GM21447 (cell line): ENCODE data around the gene CWC27.
"Not testable (repeated sequence)": the region's sequence is repeated elsewhere in the genome, so short reads cannot be mapped to it uniquely, and the experiment has no call there.

ENCODE experiments used
- ATAC-seq: cut with Tn5 transposase; IDR thresholded peaks from one replicate; pipeline ENCODE4 v1.9.1; 2021; ENCODE audit not compliant: unreplicated experiment

The CWC27 gene

DNA sequence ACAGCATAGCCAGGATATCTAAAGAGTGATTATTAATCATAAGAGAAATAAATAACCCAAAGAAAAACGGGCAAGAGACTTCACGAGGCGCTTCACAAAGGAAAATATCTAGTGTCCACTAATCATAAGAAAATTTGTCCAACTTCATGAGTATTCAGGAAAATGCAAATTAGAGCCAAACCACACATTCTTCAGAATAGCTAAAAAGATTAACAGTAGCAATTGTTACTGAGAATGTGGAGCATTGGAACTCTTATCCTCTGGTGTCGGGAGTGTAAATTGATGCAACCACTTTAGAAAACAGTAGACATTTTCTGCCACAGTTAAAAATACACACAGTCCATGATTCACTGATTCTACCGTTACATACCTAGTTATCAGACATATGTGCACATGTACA lies 145.7 kb downstream of the CWC27 start:
- ATAC-seq = no peak

DNA sequence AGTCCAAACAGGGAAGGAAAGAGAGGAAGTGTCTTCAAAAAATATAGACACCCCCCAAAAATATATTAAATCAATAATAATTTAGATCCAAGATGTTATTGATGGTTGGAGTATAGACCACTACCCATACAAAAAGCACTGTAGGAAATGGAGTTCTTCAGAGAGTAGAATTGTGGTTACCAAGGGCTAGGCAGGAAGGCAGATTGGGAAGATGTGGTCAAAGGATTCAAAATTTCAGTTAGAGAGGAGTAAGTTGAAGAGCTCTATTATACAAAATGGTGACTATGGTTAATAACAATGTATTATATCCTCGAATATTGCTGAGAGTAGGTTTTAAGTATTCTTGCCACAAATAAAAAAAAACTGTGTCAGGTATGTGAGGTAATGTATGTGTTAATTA lies 149.4 kb downstream of the CWC27 start:
- ATAC-seq = no peak

DNA sequence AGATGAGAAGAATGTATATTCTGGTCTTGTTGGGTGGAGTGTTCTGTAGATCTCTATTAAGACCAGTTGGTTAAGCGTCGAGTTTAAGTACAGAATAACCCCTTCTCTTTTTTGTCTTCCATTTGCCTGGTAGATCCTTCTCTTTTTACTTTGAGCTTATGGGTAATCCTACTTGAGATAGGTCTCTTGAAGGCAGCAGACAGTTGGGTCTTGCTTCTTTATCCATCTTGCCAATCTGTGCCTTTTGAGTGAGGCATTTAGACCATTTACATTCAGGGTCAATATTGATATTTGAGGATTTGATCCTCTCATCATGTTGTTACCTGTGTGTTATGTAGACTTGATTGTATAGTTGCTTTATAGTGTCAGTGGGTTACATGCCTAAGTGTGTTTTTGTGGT lies 152.7 kb downstream of the CWC27 start:
- no peak for ATAC-seq

DNA sequence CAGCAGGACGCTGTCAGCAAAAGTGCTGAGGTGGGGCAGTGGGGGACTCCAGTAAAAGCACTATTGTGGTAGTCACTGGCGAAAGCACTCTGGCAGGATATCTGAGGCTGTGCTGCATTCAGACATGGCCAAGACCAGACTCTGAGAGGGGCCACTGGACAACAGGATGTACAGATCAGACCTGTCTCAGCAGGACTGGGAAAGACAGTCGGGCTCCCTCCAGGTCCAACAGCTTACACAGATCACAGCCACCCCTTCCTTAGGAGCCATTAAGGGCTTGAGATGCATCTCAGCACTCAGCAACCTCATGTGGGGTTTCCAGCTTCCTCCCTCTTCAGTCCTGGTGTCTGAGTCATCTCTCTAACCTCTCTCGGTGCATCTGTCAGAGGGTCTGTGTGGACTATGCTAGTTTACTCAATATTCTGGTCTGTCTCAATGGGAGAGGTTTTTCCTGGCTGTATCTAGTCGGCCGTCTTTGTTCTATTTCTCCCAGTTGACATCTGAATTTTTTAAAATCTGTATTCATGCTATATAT lies 154.5 kb downstream of the CWC27 start:
- ATAC-seq = no peak

DNA sequence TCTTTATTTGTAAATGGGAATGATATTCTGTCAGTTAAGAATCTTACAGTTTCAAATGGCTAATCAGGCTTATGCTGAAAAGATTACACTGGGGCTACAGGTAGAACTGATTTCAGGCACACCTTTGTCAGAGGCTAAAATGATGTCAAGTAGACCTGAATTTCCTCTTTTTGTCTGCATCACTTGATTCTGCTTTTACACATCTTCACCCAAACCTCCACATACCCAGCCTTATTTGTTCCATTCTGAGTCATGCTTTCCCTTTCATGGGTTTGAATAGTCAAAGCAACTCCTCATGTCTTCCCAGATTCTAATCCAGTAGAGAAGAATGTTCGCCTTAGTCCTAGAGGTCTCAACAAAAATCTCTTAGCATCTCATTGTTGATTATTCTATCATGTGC lies 156.4 kb downstream of the CWC27 start:
- no peak for ATAC-seq

DNA sequence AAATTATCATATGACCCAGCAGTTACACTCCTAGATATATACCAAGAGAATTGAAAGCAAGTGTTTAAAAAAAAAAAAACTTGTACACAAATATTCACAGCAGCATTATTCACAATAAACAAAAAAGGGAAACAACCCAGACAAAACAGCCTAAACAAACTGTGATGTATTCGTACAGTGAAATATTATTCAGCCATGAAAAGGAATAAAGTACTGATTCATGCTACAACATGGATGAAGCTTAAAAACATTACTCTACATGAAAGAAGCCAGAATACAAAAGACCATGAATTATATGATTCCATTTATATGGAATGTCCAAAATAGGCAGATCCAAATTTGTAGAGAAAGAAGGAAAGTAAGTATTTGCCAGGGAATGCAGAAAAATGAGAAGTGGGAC lies 161.1 kb downstream of the CWC27 start:
- ATAC-seq = no peak

DNA sequence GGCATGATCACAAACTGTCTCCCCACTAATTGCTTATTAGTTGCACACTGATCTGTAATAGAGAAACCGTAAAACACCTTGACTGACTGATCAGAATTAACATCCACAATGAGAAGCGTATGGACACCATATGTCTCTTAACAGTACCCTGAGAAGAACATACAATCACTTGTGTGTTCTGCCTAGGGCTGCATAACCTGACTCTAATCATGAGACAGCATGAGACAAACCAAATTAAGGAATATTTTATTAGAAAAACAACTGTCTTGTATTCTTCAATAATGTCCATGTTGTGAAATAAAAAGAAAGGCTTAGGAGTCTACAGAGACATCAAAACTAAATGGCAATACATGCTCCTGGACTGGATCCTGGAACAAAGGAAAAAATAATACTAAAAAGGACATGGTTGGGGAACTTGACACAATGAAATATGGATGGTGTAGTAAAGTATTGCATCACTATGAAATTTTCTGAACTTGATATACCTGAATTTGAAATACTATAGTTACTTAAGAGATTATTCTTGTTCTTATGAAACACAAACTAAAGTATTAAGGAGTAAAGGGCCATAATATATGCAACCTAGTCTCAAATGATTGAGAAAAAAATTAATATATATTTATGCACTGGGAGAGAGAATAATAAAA lies 162.1 kb downstream of the CWC27 start:
- no peak for ATAC-seq

DNA sequence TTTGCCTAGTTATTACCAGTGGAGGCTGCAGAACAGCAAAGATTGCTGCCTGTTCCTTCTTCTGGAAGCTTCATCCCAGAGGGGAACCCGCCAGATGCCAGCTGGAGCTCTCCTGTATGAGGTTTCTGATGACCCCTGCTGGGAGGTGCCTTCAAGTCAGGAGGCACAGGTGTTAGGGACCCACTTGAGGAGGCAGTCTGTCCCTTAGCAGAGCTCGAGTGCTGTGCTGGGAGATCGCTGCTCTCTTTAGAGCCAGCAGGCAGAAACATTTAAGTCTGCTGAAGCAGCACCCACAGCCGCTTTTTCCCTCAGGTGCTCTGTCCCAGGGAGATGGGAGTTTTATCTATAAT lies 170.7 kb downstream of the CWC27 start:
- ATAC-seq = not testable (repeated sequence)

DNA sequence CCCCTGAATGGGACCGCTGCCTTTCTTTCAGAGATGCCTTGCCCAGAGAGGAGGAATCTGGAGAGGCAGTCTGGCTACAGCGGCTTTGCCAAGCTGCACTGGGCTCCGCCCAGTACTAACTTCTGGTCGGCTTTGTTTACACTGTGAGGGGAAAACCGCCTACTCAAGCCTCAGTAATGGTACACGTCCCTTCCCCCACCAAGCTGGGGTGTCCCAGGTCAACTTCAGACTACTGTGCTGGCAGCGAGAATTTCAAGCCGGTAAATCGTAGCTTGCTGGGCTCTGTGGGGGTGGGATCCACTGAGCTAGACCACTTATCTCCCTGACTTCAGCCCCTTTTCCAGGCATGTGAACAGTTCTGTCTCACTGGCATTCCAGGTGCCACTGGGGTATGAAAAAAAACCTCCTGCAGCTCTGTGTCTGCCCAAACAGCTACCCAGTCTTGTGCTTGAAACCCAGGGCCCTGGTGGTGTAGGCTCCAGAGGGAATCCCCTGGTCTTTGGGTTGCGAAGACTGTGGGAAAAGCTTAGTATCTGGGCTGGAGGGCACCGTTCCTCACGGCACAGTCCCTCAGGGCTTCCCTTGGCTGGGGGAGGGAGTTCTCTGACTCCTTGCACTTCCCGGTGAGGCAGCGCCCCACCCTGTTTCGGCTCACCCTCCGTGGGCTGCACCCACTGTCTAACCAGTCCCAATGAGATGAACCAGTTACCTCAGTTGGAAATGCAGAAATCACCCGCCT lies 171.2 kb downstream of the CWC27 start:
- no peak for ATAC-seq

DNA sequence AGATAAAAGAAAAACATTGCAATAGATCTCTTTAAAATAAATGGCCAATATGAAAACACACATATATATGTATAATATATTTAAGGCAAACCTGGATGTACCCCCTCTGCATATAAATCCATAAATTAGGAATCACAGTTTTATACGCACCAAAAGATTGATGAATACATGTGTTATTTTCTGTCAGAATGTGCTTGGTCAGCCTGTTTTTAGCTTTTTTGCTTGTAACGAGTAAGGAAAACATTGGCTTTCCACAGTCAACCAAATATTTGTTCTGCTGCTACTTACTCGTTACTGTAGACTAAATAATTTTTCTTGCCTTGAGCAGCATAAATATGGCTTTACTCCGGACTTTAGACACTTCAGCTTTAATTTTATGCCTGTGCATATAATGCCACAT lies 173.7 kb downstream of the CWC27 start:
- no peak for ATAC-seq

DNA sequence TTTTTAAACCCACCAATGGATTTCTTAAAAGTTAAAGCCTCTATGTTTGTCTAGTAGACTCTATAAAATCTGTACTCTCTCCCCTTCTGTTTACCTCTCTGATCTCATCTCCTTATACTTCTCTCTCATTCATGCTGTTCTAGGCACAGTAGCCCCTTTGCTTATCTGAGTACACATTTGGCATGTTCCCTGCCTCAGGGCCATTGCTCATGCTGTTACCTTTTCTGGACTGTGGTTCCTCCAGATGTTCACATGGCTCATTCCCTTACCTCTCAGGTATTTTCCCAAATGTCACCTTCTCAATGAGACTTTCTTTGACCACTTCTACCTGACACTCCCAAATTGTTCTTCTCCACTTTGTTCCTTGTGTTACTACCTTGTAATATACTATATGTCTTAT lies 176.1 kb downstream of the CWC27 start:
- ATAC-seq = no peak

DNA sequence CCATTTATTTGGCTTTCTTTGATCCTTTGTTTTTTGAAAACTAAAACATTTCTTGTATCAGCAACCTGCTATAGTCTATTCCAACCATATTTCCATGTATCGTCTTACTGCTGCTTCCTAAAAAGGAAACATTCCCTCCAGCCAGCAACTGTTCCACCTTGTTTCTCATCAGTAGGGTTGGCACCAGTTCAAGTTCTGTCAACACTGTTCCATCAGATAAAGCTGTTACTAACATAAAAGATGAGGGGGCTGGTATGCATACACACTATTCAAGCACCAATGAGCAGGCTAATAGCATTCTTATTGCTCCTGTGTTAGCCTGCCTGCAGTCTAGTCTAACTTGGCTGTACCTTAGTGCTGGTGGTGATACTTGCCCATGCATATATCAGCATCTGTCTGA lies 178.3 kb downstream of the CWC27 start:
- no peak for ATAC-seq

DNA sequence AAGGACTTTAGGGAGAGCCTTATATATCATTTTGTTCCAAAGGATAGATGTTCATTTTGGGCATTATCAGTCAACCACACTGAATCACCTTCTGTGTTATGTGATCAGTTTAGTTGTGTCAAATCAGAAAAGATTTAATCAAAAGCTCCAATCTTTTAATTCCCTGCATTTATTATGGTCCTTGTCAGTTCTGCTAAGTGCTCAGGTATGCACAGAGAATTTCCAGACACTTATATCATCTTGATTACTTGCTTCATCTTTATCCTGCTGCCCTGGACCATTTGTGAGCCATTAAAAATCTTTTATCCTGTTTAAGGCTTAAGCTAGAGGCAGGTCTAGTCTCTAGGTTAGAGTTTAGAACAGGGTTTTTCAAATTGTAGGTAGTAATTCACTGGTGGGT lies 179.1 kb downstream of the CWC27 start:
- no peak for ATAC-seq

DNA sequence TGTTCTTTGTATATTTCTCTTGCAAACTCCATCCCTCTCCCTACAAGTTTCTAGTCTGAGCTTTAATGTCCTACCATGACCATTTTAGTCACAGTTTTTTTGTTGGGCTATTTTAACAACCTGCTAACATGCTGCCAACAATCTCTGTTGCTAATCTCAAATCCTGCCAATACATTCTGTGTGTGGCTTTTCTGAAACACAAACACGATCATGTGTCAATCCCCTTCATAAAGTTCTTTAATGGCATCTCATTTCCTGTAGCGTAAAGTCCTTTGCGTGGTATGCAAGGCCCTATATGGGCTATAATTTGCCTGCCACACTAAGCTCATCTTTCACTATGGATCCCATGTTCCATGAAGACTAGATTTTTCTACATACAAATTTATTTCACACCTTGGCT lies 180.6 kb downstream of the CWC27 start:
- no peak for ATAC-seq

DNA sequence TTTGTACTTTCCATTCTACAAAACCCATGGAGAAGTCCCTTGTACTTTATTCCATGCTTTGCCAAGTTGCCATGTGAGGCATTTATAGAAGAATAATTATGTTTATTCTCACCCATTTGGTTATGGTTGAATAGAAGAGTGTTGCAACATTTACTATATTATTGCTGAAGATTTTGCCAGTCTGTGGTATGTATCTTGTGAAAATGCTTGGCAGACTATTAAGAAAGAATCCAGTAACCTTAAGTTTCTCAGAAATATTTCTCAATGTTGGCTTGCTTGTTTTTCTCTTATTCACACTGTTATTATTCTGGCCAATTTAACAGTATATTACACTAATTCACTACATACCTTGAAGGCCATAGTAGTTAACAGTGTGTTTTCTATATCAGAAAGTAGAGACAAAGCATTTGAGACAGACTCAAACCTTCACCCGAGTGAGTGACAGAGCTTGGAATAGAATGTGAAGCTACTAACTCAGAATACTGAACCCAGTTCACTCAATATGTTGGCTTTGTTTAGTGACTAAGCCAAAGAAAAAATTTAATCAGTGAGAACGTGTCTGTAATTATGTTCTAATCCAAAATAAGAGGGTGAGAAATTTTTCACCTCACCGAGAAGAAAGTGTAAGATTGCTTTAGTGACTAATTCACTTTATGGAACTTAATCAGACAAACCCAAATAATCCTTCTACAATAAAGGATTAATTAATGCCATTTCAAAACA lies 184.4 kb downstream of the CWC27 start:
- no peak for ATAC-seq

DNA sequence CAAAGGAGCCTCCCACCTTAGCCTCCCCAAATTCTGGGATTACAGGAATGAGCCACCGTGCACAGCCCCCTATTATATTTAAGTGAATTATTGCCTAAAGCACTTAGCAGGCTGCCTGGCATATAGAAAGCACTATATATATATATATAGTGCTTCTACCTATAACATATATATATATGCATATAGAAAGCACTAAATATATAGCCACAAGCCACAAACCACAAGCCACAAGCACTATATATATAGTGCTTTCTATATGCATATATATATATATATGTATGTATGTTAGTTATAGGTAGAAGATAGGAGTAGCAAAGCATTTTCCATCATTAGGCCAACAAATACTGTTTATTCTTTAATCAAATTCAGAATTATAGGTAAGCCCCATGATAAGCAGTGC lies 185.8 kb downstream of the CWC27 start:
- ATAC-seq = no peak

DNA sequence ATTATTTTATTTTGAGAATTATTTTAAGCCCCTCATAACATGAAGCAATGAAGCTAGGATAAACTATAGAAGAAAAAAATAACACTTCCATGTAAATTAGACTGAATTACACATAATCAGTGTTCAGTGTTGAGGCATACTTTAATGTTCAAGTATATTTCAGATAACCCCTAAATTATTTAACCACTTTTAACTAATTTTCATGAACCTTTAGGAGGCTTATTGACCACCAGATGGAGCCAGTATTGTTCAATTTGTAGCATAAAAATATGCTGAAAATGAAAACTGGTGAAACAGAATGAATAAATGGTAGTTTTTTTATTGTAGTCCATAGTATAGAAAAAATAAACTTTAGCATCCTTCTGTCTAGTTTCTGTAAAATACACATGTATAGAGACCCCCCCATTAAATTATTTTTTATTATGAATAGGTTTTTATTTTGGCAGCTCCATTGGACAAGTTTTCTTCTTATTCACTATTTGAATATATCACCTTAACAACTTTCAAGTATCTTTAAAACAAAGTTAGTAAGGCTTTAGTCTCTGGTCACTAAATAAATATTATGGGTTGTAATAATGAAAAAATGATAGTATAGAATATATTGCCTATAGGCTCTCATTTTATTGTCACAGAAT lies 190.1 kb downstream of the CWC27 start:
- no peak for ATAC-seq

DNA sequence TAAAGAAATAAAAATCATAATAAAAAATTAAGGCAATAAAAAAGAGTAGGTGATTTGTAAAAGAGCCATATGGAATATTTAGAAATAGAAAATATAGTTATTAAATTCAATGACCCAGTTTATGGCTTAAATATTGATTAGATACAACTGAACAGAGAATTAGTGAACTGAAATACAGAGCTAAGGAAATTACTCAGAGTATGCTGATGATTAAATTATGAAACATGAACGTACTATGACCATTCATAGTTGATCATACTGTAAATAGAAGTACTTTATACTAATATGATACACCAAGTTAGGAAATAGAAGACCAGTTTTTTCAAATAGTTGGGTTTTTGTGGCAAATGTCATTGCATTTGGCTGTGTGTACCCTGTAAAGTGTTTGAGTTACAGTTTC lies 194.5 kb downstream of the CWC27 start:
- ATAC-seq = no peak

DNA sequence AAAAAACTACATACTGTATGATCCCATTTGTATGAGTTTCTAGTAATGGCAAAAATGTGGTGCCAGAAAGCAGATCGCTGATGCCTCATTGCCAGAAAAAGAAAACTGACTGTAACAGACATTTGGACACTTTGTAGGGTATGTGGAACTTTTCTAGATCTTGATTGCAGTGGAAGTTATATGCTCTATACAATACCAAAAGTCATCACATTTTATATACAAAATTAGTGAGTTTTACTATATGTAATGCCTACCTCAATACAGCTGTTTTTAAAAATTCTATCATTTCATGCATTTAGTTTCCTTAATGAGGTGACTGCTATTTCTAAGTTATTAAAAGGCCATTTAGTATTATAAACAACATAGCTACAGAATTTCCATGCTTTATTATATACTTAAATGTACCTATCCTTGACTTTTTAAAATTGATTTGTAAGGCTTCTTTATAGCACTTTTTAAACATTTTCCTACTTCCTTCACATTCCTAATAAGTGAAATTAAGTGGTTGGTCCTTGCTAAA lies 199.9 kb downstream of the CWC27 start:
- no peak for ATAC-seq

DNA sequence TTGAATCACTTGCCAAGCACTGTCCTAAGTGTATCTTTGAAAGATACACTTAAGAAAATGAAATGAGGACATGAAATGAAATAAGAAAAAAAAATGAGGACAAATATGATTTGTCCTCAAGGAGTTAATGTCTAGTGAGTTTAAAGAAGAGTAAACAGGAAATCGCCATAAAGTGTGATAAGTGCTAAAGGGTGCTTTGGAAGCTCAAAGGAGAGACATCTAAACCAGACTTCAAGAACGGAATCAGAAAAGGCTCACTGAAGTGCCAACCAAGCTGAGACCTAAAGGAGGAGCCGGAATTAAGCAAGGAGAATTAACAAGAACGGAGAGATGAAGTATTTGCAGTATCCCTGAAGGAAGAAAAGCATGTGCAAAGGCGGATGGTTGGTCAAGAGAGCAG lies 200.8 kb downstream of the CWC27 start:
- no peak for ATAC-seq

DNA sequence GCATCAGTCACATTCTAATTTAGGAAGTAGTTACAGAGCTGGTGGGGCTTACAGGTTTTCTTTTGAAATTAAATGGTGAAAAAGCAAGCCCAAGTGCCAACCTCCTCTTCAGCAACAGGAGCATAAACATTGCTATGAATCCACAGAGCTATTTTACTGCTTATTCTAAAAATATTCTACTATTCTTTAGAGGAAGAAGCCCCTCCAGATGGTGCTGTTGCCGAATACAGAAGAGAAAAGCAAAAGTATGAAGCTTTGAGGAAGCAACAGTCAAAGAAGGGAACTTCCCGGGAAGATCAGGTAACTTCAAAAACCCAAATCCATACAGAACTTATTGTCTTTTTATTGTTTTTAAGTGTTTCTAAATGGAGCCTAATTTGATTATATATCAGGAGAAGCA lies 202.8 kb downstream of the CWC27 start:
- no peak for ATAC-seq
